Measurements from ENCODE around the gene YTHDC1. TPM values are rescaled to one million over a fixed set of nuclear protein-coding genes. Genes with fewer than 3 reads are reported as not detected.

Gene YTHDC1
- polyA plus RNA-seq, 1 experiment, result 21.6 TPM

DNA sequence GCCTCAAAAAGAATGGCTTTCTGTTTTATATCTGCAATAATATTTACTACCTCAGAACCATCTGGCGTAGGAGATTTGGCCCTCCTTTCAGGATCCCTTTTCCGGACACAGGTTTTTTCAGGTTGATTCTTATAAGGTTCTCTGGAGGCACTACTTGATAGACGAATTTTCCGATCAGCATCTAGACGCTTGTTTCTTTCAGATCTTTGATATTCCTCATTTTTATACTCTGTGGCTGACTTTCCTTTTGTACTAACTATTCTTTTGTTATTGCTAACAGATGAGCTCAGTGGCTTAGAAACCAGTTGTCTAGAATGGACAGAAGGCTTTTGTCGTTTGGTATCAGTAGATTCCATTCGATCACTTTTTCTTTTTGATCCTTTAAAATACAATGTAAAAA is 12.4 kb downstream of the YTHDC1 start:
- TF ChIP-seq, protein P1, sequence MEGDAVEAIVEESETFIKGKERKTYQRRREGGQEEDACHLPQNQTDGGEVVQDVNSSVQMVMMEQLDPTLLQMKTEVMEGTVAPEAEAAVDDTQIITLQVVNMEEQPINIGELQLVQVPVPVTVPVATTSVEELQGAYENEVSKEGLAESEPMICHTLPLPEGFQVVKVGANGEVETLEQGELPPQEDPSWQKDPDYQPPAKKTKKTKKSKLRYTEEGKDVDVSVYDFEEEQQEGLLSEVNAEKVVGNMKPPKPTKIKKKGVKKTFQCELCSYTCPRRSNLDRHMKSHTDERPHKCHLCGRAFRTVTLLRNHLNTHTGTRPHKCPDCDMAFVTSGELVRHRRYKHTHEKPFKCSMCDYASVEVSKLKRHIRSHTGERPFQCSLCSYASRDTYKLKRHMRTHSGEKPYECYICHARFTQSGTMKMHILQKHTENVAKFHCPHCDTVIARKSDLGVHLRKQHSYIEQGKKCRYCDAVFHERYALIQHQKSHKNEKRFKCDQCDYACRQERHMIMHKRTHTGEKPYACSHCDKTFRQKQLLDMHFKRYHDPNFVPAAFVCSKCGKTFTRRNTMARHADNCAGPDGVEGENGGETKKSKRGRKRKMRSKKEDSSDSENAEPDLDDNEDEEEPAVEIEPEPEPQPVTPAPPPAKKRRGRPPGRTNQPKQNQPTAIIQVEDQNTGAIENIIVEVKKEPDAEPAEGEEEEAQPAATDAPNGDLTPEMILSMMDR (IDR thresholded peaks at IDR 0.05; ENCODE audit: insufficient read depth, low read depth, low read length), result no peak
- H3K36me3 ChIP-seq (ENCODE audit: control insufficient read depth, insufficient read depth, low read length), result peaks cover 7% of the 10 kb centered on the region
- POLR2A ChIA-PET, result no interaction called here
- no peak overlapping the region for H3K4me3 ChIP-seq (ENCODE audit: low read depth, low read length)
- CTCF ChIA-PET, result interaction anchor here (1.0 kb wide), 1 partner anchor 38 kb away, joined by 4 read pairs; no protein-coding TSS in a partner anchor
- no peaks in the 10 kb centered on the region for H3K27me3 ChIP-seq (ENCODE audit: control insufficient read depth, insufficient read depth, low read length)
- no peak for DNase-seq (ENCODE audit: low read depth)

DNA sequence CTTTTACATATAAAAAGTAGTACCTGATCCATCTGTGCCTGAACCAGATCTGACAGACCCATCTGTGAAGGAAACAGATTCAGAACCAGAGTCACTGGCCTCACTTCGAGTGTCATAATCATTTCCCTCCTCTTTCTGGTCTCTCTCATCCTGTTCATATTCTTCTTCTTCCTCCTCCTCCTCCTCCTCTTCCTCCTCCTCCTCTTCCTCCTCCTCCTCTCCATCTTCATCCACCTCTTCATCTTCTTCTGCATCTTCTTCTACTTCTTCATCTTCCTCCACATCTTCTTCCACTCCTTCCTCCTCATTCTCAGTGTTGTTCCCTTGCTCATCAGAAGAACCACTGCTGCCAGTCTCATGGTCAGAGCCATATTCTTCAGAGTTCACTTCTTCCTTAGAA is 12.9 kb downstream of the YTHDC1 start:
- no peak for DNase-seq (ENCODE audit: low read depth)
- ChIA-PET POLR2A (no interaction called here), CTCF (no interaction called here)
- no peak overlapping the region for H3K4me3 ChIP-seq (ENCODE audit: low read depth, low read length)
- TF ChIP-seq, protein P1 (IDR thresholded peaks at IDR 0.05; ENCODE audit: insufficient read depth, low read depth, low read length), result no peak
- peaks cover 7% of the 10 kb centered on the region for H3K36me3 ChIP-seq (ENCODE audit: control insufficient read depth, insufficient read depth, low read length)
- no peaks in the 10 kb centered on the region for H3K27me3 ChIP-seq (ENCODE audit: control insufficient read depth, insufficient read depth, low read length)

DNA sequence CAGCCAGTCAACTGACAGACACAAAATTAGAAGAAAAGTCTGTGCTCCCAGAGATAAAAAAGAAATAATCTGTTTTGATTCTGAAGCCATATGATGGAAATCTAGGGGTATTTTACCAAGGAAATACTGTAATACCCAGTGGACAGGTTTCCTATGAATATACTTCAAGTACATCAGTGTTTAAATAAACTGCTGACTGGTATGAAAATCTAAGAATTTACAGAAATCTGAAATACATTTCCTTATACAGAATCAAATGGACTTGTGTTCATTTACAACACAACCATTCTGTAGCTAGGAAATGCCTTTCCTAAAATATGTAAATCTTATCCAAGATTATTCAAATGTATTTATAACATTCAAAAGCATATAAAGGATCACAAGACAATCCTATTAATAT is 13.4 kb downstream of the YTHDC1 start:
- TF ChIP-seq, protein P1 (IDR thresholded peaks at IDR 0.05; ENCODE audit: insufficient read depth, low read depth, low read length), result no peak
- peaks cover 7% of the 10 kb centered on the region for H3K36me3 ChIP-seq (ENCODE audit: control insufficient read depth, insufficient read depth, low read length)
- ChIA-PET CTCF (no interaction called here), POLR2A (no interaction called here)
- no peaks in the 10 kb centered on the region for H3K27me3 ChIP-seq (ENCODE audit: control insufficient read depth, insufficient read depth, low read length)
- H3K4me3 ChIP-seq (ENCODE audit: low read depth, low read length), result no peak overlapping the region
- DNase-seq (ENCODE audit: low read depth), result no peak

DNA sequence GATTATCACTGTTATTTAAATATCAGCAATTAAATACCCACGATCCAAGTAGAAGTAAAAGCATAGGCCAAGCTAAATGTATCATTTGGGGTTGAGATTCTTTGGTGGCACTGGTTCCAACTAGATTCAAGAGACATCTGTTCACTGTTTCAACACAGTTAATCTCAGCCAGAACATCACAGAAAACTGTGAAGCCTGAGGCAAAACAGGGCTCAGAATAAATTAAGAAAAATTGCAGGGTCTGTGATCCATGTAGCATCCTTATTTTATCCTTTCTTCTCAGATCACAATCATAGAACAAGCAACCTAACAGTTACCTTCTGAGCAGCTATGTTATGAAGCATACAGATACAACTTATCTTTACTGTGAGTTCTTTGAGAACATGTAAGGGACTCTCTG is 23.7 kb downstream of the YTHDC1 start:
- ChIA-PET CTCF (interaction anchor here (0.8 to 0.9 kb wide), 2 partner anchors 13 to 49 kb away, joined by 3 read pairs; no protein-coding TSS in a partner anchor), POLR2A (no interaction called here)
- TF ChIP-seq, protein P1 (IDR thresholded peaks at IDR 0.05; ENCODE audit: insufficient read depth, low read depth, low read length), result no peak
- Histone ChIP-seq H3K27me3 (ENCODE audit: control insufficient read depth, insufficient read depth, low read length) (no peaks in the 10 kb centered on the region), H3K4me3 (ENCODE audit: low read depth, low read length) (no peak overlapping the region), H3K36me3 (ENCODE audit: control insufficient read depth, insufficient read depth, low read length) (peaks cover 7% of the 10 kb centered on the region)
- no peak for DNase-seq (ENCODE audit: low read depth)

DNA sequence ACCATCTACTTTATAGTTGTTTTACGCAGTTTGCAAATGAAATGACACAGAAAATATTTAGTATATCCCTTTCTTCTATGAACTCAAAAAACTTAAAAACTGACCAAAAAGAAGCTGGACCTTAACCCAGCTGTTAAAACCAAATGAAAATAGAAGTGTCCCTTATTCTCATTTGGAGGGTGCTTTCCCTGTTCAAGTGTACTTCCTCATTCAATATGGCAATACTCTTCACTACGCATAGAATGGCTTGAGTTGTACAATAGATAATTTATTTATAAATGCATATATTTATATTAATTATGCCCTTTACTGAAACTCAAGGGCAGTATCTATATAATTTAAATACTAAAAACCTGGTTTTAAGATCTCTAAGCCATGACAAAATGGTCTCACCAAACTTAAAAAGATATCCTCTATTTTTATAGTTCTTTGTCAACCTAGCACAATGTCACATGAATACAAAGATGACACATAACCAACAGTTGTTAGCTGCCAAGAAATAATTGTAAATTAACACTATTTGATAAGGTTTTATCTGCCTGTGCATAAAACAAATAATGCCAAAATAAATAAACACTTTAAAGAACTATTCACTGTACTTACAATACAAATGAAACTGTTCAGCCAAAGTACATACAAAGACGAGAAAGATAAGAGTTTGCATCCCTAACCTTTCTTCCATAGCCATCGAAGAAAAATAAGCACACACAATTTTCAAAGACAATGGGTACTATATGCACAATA is 25.2 kb downstream of the YTHDC1 start:
- ChIA-PET CTCF (interaction anchor here (1.3 kb wide), 1 partner anchor 51 kb away, joined by 4 read pairs; no protein-coding TSS in a partner anchor), POLR2A (no interaction called here)
- Histone ChIP-seq H3K27me3 (ENCODE audit: control insufficient read depth, insufficient read depth, low read length) (no peaks in the 10 kb centered on the region), H3K4me3 (ENCODE audit: low read depth, low read length) (no peak overlapping the region), H3K36me3 (ENCODE audit: control insufficient read depth, insufficient read depth, low read length) (peaks cover 5% of the 10 kb centered on the region)
- DNase-seq (ENCODE audit: low read depth), result no peak
- TF ChIP-seq, protein P1 (IDR thresholded peaks at IDR 0.05; ENCODE audit: insufficient read depth, low read depth, low read length), result no peak
